Inflammatory macrophage (primary cell): ENCODE measurements around the gene GATAD2A.
"Not testable (repeated sequence)": the region's sequence is repeated elsewhere in the genome, so short reads cannot be mapped to it uniquely, and the experiment has no call there.

Source experiments
- DNase-seq, 2 donors: peaks; one replicate each; pipeline ENCODE4 v3.0.0-alpha.2; 2020 to 2022

The GATAD2A gene

GRCh38 chr19:19468424-19469050 is 63.1 kb downstream of the GATAD2A start:
- DNase-seq, result no peak

DNA sequence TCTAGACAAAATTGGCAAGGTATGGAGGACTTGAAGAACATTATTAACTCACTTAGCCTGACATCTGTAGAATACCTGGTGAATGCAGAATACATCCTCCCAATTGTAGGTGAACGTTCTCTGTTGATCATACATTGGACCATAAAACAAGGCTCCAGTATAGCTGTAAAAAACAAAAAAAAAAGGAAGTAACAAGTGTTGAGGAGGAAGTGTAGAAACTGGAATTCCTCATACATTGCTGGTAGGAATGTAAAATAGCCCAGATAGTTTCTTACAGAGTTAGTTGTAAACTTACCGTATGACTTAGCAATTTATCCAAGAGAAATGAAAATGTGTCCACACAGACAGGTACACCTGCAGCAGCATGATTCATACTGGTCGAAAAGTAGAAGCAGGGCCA is 65.1 kb downstream of the GATAD2A start:
- DNase-seq, result peak in 1 of 2 donors; percentile 52

DNA sequence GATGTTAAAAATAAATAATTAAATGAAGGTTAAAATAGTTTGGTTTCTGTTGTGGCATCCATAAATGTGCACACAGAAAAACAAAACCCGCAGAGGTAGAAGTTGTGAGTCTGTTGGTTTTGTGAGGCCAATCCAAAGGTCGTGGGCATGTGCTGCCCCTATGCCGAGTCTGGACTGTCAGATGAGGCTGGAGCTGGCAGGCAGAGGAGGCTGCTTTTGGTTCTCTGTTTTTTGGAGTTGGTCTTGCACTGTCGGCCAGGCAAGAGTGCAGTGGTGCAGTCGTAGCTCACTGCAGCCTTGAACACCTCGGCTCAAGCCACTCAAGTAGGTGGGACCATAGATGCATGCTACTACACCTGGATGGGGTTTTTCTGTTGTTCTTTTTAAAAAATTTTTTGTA is 66.2 kb downstream of the GATAD2A start:
- DNase-seq, result no peak

- DNase-seq, result not testable (repeated sequence)
Observed at GRCh38 chr19:19472106-19472505, 66.6 kb downstream of the GATAD2A start.

GRCh38 chr19:19475015-19475765 is 69.7 kb downstream of the GATAD2A start:
- DNase-seq, result no peak

- DNase-seq, result no peak
Observed at GRCh38 chr19:19475849-19476828, 70.7 kb downstream of the GATAD2A start.

GRCh38 chr19:19477705-19478383 is 72.4 kb downstream of the GATAD2A start:
- no peak for DNase-seq

DNA sequence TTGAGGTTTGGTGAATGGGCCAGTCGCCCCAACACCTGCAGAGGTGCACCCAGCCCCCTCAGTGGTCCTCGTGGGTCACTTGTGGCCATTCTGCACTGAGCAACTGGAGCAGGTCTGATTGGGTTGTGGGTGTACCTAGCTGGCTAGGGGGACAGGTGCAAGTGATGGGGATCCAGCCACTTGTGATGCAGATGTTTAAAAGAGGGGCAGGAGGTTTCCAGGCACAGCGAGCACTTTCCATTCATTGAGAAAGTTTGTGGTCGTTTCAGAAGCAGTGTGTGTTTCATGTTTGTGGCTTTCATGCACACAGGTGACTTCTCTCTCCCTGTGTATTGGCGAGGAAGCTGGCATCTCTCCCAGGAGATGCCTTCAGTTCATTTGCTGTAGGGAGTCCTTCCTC is 75.2 kb downstream of the GATAD2A start:
- DNase-seq, result no peak

DNA sequence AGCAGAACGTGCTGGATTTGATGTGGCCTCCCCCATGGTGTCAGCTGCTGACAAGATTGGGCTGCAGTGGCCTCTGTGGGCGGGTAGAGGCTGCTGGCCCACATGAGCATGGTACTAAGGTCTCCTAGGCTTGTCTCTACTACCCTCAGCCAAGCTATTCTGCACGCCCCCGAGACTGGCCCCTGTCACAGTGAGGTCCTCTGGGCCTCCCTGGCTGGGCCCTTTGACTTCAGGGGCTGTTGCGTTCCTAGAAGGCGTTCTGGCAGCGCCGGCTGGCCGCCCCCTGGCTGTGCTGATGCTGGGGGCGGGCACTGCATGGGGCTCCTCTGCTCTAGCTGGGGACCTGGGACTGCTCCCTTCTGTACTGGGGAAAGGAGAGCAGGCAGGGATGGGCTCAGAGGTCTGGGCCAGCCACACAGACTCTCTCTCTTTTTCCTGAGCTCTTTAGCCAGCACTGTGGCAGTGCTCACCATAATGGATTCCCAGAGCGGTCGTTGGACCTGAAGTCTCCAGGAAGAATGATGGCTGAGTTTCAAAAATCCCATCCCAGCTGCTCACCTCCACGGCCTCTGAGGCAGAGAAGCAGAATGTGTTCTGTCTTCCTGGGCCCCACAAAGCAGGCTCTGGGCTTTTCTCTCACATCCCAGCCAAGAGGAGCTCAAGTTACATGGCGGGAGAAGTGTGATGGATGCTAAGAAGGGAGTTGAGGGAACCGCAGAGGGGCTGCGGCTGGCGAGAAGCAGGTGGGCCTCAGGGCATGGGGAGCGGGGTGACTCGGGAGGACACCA is 77.5 kb downstream of the GATAD2A start:
- DNase-seq, result peak; percentile 13 to 61

DNA sequence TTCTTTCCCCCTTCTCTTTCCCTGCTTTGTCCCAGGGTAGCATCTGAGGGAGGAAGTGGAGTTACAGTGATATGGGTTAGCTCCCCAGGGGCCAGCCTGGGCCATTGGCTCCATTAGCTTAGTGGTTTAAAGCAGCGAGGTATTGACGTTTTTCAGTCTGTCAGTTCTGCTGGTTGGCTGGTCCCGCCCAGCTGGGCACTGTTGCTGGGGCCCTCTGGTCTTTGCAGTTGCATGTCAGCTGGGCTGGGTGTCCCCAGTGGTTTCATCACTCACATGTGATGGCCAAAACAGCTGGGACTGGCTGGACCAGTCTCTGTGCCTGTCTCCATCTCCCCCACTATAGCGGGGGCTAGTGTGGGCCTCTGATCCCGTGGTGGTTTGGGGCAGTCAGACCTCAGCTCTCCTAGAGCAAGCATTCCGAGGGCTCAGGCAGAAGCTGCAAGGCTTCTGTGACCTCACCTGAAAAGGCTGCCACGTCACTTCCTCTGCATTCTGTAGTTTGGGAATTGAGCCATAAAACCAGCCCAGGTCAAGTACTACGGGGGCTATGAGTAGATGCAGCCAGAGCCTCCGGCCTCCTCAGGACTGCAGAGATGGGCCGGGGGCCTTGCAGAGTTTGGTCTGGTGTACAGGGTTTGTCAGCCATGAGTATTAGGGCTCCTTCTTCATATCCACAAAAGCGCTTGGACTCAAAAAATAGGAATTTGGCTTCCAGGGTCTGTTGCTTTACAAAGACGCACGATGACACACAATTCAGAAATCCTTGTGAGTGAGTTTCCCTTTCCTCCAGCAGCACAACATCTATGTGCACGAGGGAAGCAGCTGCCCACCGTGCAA is 79.9 kb downstream of the GATAD2A start:
- no peak for DNase-seq

GRCh38 chr19:19485998-19486290 is 80.5 kb downstream of the GATAD2A start:
- no peak for DNase-seq

DNA sequence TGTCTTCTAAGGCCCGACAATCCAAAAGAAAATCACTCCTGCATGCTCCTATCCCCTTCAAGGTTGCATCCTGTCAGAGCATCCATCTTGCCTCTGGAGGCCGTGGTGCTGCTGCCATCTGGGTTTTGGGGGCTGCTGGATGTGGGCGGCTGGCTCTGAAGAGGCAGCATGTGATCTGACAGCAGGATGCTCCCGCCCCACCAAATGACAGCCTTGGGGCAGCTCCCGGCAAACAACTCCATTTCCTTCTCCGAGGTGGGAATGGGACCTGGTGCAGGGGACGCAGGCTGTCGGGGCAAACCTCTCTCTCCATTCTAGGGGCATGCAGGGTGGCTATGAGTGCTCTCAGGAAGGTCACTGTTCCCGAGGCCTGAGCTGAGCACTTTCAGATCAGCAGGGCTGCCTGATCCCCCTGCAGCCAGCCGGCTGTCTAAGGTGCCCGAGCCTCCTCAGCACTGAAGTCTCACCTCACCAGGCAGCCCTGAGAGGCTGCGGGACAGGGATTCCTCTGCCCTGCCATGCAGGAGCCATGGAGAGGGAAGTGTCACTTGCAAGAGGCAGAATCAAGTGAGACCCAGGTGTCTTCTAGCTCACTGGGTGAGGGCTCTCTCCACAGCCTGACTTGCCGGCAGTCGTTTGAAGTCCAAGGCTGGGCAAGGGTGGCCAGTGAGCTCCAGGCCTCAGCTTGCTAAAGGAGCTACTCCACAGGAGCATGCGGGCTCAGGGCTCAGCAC is 81.0 kb downstream of the GATAD2A start:
- DNase-seq, result no peak

DNA sequence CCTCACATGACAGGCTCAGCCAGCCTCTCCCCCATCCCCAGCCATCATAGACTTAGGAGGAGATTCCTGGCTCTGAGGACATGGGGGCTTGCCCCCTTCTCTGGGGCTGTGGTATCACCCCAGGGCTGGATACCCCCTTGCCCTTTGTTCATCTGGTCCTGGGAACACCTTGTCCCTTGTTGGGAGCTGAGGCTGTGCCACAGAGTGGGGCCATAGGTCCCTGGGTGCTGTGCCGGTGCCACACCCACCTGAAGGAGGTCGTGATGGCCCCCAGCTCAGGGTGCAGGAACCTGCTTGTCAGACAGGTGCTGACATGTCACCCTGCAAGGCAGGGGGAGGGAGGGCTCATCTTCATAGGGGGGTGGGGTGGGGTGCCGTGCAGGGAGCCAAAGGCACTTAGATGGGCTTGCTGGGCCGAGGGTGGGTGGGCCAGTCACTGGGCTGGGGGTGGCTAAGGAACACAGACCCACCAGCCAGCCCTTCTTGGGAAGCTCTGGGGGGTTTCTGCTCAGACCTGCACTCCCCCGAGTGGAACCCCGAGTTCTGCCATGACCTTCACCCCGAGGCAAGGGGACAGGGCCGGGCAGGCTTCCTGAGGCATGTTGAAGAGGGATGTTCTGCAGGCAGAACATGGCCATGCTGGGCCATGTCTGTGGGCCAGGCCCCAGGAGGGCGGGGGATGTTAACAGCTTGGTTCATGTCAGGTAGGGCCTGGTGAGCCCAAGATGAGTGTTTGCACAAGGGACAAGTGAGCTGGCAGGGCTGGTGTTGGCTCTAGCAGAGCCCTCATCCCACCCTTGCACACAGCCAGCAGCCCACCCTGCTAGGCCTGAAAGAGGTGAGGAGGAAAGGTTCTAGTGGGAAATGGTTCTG is 81.8 kb downstream of the GATAD2A start:
- no peak for DNase-seq

GRCh38 chr19:19487950-19488874 is 82.7 kb downstream of the GATAD2A start:
- DNase-seq, result peak; percentile 10 to 53

- peak; percentile 83 to 91 for DNase-seq
Observed at GRCh38 chr19:19488875-19489690, 83.6 kb downstream of the GATAD2A start.

DNA sequence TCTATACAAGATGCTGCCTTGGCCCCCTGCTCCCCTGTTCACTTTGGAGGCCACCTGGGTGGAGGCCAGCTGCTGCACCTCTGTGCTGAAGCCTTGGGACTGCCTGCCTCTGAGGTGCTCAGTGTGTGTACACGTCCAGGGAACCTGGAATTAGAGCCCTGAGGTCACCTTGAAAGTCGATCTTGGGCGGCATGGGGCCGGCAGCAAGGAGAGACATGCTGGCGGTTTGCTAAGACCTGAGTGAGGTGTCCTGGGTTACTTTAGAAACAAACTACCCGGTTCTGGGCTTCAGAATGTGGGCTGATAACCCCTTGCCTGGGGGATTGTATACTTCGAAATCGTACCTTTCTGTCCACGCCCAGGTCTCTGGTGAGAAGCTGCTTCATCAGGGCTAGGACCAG is 84.3 kb downstream of the GATAD2A start:
- DNase-seq, result no peak
